B cell (primary cell): Measurements from ENCODE around the gene CSNK1G1. TPM values are rescaled to one million over a fixed set of nuclear protein-coding genes. Genes with fewer than 3 reads are reported as not detected.
A peak's percentile ranks its signal among the peaks of the same experiment; 100 is the strongest.
"Not testable (repeated sequence)": the region's sequence is repeated elsewhere in the genome, so short reads cannot be mapped to it uniquely, and the experiment has no call there.

Source experiments
- ATAC-seq: fragments of 200-7000 bp; cut with Tn5 transposase; one replicate; pipeline ENCODE4 v1.10.0; 2021; ENCODE audit warnings: low read depth, mild to moderate bottlenecking, moderate number of reproducible peaks, moderate library complexity
- CTCF ChIA-PET: fragments of 350-600 bp; sonication (Branson Sonifier 250); formaldehyde crosslinking; loops from one replicate; lab custom pipeline; 2021; ENCODE audit warnings: antibody characterized with exemption, inconsistent platforms; lab: Charles Lee
- POLR2A ChIA-PET: fragments of 350-600 bp; sonication (Branson Sonifier 250); formaldehyde crosslinking; loops from one replicate; lab custom pipeline; 2021; ENCODE audit warnings: antibody characterized with exemption; lab: Charles Lee
- DNase-seq: peaks from one replicate; pipeline ENCODE4 v3.0.0; 2013
- H2AFZ ChIP-seq: 2 replicates; pipeline ENCODE4 v1.6.1; 2012; ENCODE audit warnings: mild to moderate bottlenecking, low read depth, low read length; ENCODE audit not compliant: insufficient read depth, poor library complexity, severe bottlenecking
- H3K27ac ChIP-seq, 2 donors: 1 replicate in 1 of 2; 2 replicates in 1 of 2; pipeline ENCODE4 v1.5.1; 2012 to 2013; ENCODE audit warnings: low read length in 2 of 2, mild to moderate bottlenecking in 2 of 2, moderate library complexity in 1 of 2
- H3K27me3 ChIP-seq, 4 experiments: fragments of 200-600 bp in 1 of 4; sonication (generic) in 1 of 4; replicated peaks in 1 of 4; 1 replicate in 2 of 4; 2 replicates in 2 of 4; pipeline versions ENCODE4 v1.6.1 to v1.7.0; 2013 to 2016; ENCODE audit warnings: low read length in 3 of 4, mild to moderate bottlenecking in 2 of 4, mixed read lengths in 1 of 4, moderate library complexity in 1 of 4; ENCODE audit not compliant: insufficient read depth in 4 of 4, control insufficient read depth in 3 of 4; ENCODE audit errors: control extremely low read depth in 1 of 4
- H3K36me3 ChIP-seq, 2 experiments: replicated peaks in 1 of 2; 1 replicate in 1 of 2; 2 replicates in 1 of 2; pipeline versions ENCODE4 v1.6.1 to v1.7.1; 2013; ENCODE audit warnings: low read length in 1 of 2; ENCODE audit not compliant: insufficient read depth in 2 of 2, control insufficient read depth in 1 of 2; ENCODE audit errors: control extremely low read depth in 1 of 2, extremely low read depth in 1 of 2
- H3K4me1 ChIP-seq, 2 donors: fragments of 200-600 bp in 1 of 2; sonication (generic) in 1 of 2; 1 replicate in 1 of 2; 2 replicates in 1 of 2; pipeline versions ENCODE4 v1.5.1 to v1.6.1; 2013 to 2017; ENCODE audit warnings: low read length in 2 of 2; ENCODE audit not compliant: control insufficient read depth in 2 of 2, insufficient read depth in 2 of 2
- H3K4me2 ChIP-seq: replicated peaks from 2 replicates; pipeline ENCODE3; 2012; ENCODE audit warnings: mild to moderate bottlenecking, low read depth, low read length; ENCODE audit not compliant: poor library complexity, severe bottlenecking
- H3K4me3 ChIP-seq, 5 experiments: fragments of 200-600 bp in 1 of 5; sonication (generic) in 1 of 5; 1 replicate in 3 of 5; 2 replicates in 2 of 5; pipeline versions ENCODE4 v1.5.1 to v1.7.0; 2011 to 2016; ENCODE audit warnings: low read length in 4 of 5, mild to moderate bottlenecking in 4 of 5, low read depth in 2 of 5, control low read depth in 1 of 5, moderate library complexity in 1 of 5; ENCODE audit not compliant: insufficient read depth in 1 of 5; ENCODE audit errors: control extremely low read depth in 1 of 5, extremely low read depth in 1 of 5
- H3K79me2 ChIP-seq: fragments of 200-600 bp; sonication (generic); one replicate; pipeline ENCODE4 v1.6.0; 2016; ENCODE audit warnings: low read length; ENCODE audit not compliant: control insufficient read depth, insufficient read depth
- H3K9ac ChIP-seq: fragments of 200-600 bp; sonication (generic); 2 replicates; pipeline ENCODE4 v1.6.1; 2017; ENCODE audit warnings: mild to moderate bottlenecking, low read length, moderate library complexity
- H3K9me3 ChIP-seq, 3 donors: one replicate each; pipeline versions ENCODE4 v1.6.1 to v1.7.1; 2013; ENCODE audit warnings: low read length in 2 of 3; ENCODE audit not compliant: control insufficient read depth in 2 of 3, insufficient read depth in 1 of 3; ENCODE audit errors: control extremely low read depth in 1 of 3
- H4K20me1 ChIP-seq: 2 replicates; pipeline ENCODE4 v1.6.0; 2012; ENCODE audit warnings: mild to moderate bottlenecking, low read length; ENCODE audit not compliant: insufficient read depth, control insufficient read depth, poor library complexity, severe bottlenecking
- H3K27ac Mint-ChIP-seq: one replicate; pipeline ENCODE4 v1.8.0; 2021; ENCODE audit warnings: mixed read lengths
- H3K27me3 Mint-ChIP-seq: one replicate; pipeline ENCODE4 v1.8.0; 2021; ENCODE audit warnings: mixed read lengths
- H3K4me1 Mint-ChIP-seq: one replicate; pipeline ENCODE4 v1.8.0; 2021; ENCODE audit warnings: mixed read lengths
- H3K4me3 Mint-ChIP-seq: one replicate; pipeline ENCODE4 v1.8.0; 2021; ENCODE audit warnings: mixed read lengths
- H3K9me3 Mint-ChIP-seq: one replicate; pipeline ENCODE4 v1.8.0; 2022; ENCODE audit warnings: mixed read lengths; ENCODE audit not compliant: insufficient read depth
- CTCF ChIP-seq: fragments of 200-600 bp; IDR thresholded peaks from one replicate; pipeline ENCODE4 v1.8.0; 2022; ENCODE audit warnings: antibody characterized with exemption, mild to moderate bottlenecking
- EZH2 ChIP-seq: IDR thresholded peaks from 2 replicates; pipeline ENCODE4 v1.6.1; 2012; ENCODE audit warnings: borderline replicate concordance, low read depth, mild to moderate bottlenecking, moderate library complexity, low read length; ENCODE audit not compliant: insufficient read depth, poor library complexity, severe bottlenecking
- WGBS: methylation state at CpG from one replicate; pipeline ENCODE4 v1.1.5; 2013; ENCODE audit warnings: missing lambda C conversion rate; ENCODE audit not compliant: insufficient coverage; 5-methylcytosine and 5-hydroxymethylcytosine counted together
- intact Hi-C: fragments of 100-400 bp; cut with micrococcal nuclease; formaldehyde crosslinking; loops from one replicate; pipeline ENCODE4 v1.10.0; 2022
- polyA plus RNA-seq: library from polyadenylated mRNA; depleted of rRNA; stranded (reverse); fragments of >200 nt; gene quantifications from 2 replicates; pipeline ENCODE4 v1.2.3, GENCODE V29; 2012
- total RNA-seq, 2 donors: library from RNA; stranded (reverse); fragments of 120-200 nt in 1 of 2; gene quantifications; 1 replicate in 1 of 2; 2 replicates in 1 of 2; pipeline versions ENCODE4 v1.2.3 to v1.2.4, GENCODE V29; 2013 to 2022

The CSNK1G1 gene
- total and polyA plus RNA-seq, 2 donors (not counting 1 experiment from before 2014, with no cell fraction given), result 5.2 to 40.3 TPM

DNA sequence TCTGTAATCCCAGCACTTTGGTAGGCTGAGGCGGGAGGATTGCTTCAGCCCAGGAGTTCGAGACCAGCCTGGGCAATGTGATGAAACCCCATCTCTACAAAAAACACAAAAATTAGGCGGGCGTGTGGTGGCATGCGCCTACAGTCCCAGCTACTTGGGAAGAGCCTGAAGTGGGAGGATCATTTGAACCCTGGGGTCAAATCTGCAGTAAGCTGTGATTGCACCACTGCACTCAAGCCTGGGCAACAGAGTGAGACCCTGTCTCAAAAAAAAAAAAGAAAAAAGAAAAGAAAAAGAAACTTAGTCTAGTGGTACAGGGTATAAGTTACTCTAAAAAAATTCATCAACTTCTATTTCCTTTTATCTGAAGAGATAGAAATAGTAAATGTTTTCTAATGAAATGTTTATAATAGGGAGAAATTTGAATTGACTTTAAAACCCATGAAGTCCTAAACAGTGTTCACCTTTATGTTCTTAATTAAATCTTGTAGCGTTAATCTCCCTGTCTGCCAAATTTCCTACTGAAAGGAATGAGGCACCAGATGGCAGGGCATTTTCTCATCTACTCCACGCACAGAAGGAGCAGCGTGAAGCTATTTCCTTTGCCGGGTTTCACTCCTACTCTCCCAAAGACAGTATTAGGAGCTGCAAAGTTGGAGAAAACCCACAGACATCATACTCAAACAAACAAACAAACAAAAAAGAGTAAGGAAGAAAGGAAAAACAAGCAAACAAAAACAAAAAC is 23.4 kb upstream of the CSNK1G1 start:
- POLR2A ChIA-PET, result no interaction called here
- Mint-ChIP-seq H3K27ac (no peak overlapping the region), H3K9me3 (no peaks in the 10 kb centered on the region), H3K27me3 (no peaks in the 10 kb centered on the region), H3K4me1 (peaks cover 16% of the 10 kb centered on the region), H3K4me3 (peak overlapping the region; percentile 66)
- Histone ChIP-seq H3K27ac (no peak overlapping the region), H3K9me3 (no peaks in the 10 kb centered on the region), H3K9ac (no peak overlapping the region), H3K36me3 (no peaks in the 10 kb centered on the region), H3K27me3 (no peaks in the 10 kb centered on the region), H3K4me3 (no peak overlapping the region), H3K79me2 (peaks cover 4% of the 10 kb centered on the region), H3K4me1 (peaks cover 7 to 10% of the 10 kb centered on the region in 2 donors), H2AFZ (no peak overlapping the region), H4K20me1 (no peaks in the 10 kb centered on the region), H3K4me2 (no peak overlapping the region)
- WGBS, result 74% methylated on average over 6 of the region's 9 CpGs
- CTCF ChIA-PET, result no interaction called here
- ATAC-seq, result no peak
- intact Hi-C loops, result no loop called here
- TF ChIP-seq EZH2 (no peak), CTCF (no peak)
- no peak for DNase-seq

DNA sequence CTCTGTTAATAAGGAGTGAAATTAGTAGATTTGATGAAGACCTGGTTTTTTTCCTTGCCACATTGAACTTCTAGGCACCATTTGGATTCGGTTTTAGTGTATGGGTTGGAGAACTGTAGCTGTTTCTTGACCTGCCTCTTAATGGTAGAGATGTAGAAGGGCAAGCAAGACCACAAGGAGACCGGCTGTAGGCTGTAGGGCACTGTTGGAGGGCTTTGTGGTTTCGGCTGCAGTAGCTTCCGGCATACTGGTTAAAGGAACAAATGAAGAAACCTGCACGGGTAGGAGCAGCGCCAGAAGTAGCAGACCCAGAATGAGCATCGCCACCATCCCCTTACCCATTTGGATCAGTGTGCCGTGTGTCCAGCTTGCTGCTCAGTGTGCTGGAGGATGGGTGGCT is 17.4 kb upstream of the CSNK1G1 start:
- ChIA-PET POLR2A (no interaction called here), CTCF (no interaction called here)
- no peaks in the 10 kb centered on the region for H3K9me3 Mint-ChIP-seq
- H3K4me3 Mint-ChIP-seq, result no peak overlapping the region
- no peaks in the 10 kb centered on the region for H3K27me3 Mint-ChIP-seq
- peaks cover 0 to 1% of the 10 kb centered on the region in 2 donors for H3K4me1 ChIP-seq
- H3K9me3 ChIP-seq, result no peaks in the 10 kb centered on the region
- intact Hi-C loops, result no loop called here
- H3K27ac ChIP-seq, result no peak overlapping the region
- no peak overlapping the region for H3K4me2 ChIP-seq
- H3K27ac Mint-ChIP-seq, result no peak overlapping the region
- no peaks in the 10 kb centered on the region for H3K79me2 ChIP-seq
- 92% methylated on average over 5 of the region's 8 CpGs for WGBS
- no peaks in the 10 kb centered on the region for H3K27me3 ChIP-seq
- no peak for ATAC-seq
- no peak for DNase-seq
- peak overlapping the region; percentile 29 for H2AFZ ChIP-seq
- no peak overlapping the region for H3K9ac ChIP-seq
- peaks cover under 1% of the 10 kb centered on the region for H3K4me1 Mint-ChIP-seq
- no peak for TF ChIP-seq EZH2
- no peaks in the 10 kb centered on the region for H4K20me1 ChIP-seq
- no peaks in the 10 kb centered on the region for H3K36me3 ChIP-seq
- no peak overlapping the region for H3K4me3 ChIP-seq

DNA sequence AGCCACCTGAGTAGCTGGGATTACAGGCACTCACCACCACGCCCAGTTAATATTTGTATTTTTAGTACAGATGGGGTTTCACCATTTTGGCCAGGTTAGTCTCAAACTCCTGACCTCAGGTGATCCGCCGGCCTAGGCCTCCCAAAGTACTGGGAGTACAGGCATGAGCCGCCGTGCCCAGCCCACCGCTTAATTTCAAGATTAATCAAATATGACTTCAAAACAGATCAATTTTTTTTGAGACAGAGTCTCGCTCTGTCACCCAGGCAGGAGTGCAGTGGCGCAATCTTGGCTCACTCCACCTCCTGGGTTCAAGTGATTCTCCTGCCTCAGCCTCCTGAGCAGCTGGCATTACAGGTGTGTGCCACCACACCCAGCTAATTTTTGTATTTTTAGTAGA is 15.4 kb upstream of the CSNK1G1 start:
- intact Hi-C loops, H3K4me3 Mint-ChIP-seq, CTCF ChIA-PET, H3K27ac ChIP-seq, H2AFZ ChIP-seq, H4K20me1 ChIP-seq, H3K9ac ChIP-seq, H3K27me3 ChIP-seq, H3K9me3 Mint-ChIP-seq, H3K27me3 Mint-ChIP-seq, H3K4me3 ChIP-seq, H3K79me2 ChIP-seq, H3K4me2 ChIP-seq, POLR2A ChIA-PET, ATAC-seq, H3K4me1 ChIP-seq, H3K36me3 ChIP-seq, DNase-seq, H3K27ac Mint-ChIP-seq, H3K9me3 ChIP-seq, H3K4me1 Mint-ChIP-seq: not testable (repeated sequence)
- 93% methylated on average over 8 of the region's 8 CpGs for WGBS
